ENCODE measurements around the gene NAA50.

DNA sequence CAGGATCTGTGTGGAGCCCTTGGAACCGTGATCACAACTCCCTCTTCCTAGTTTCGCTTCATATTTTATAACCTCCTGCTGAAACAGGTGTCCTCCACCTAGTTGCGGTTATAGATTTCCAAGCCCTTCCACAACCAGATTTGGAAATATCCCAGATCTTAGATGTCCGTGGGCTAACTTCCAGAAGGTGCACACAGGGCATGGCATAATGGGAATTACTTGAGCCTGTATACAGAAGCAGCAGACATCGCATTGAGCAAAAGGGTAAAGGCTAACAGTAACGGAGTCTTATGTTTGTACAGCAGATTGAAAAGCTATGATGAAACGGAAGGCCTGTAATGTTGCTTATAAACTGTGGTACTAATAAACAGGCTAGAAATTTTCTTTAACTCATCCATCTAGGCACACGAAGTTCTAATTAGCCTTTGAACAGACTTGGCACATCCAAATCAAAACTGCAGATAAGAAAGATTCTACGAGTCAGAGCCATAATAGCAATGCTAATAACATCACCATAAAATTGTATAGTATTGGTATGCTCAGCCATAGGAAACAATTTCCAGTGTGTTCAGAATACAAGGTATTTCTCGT is 48.5 kb downstream of the NAA50 start:
- TF ChIP-seq POLR2A (IDR thresholded peaks at IDR 0.05) (no peak), POLR2AphosphoS5 (IDR thresholded peaks at IDR 0.05; ENCODE audit: insufficient read depth in 1 of 2, low read depth in 1 of 2) (no peak)
- TF ChIP-seq, protein P1, sequence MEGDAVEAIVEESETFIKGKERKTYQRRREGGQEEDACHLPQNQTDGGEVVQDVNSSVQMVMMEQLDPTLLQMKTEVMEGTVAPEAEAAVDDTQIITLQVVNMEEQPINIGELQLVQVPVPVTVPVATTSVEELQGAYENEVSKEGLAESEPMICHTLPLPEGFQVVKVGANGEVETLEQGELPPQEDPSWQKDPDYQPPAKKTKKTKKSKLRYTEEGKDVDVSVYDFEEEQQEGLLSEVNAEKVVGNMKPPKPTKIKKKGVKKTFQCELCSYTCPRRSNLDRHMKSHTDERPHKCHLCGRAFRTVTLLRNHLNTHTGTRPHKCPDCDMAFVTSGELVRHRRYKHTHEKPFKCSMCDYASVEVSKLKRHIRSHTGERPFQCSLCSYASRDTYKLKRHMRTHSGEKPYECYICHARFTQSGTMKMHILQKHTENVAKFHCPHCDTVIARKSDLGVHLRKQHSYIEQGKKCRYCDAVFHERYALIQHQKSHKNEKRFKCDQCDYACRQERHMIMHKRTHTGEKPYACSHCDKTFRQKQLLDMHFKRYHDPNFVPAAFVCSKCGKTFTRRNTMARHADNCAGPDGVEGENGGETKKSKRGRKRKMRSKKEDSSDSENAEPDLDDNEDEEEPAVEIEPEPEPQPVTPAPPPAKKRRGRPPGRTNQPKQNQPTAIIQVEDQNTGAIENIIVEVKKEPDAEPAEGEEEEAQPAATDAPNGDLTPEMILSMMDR (IDR thresholded peaks at IDR 0.05): no peak

Measured in vagina (tissue), 2 donors.